Endothelial cell of umbilical vein (primary cell): Measurements from ENCODE around the gene PLEKHA6. TPM values are rescaled to one million over a fixed set of nuclear protein-coding genes. Genes with fewer than 3 reads are reported as not detected.

Experiments
- BruUV-seq: library from RNA; stranded (reverse); fragments of 400-500 nt; replicated peaks from 2 replicates; lab custom pipeline; 2021; lab: Mats Ljungman, UMichigan
- CTCF ChIA-PET: fragments of 300-600, 350-600 bp; sonication (Branson Sonifier 250); formaldehyde crosslinking; loops from one replicate; lab custom pipeline; 2021; ENCODE audit warnings: antibody characterized with exemption, inconsistent platforms; lab: Charles Lee
- POLR2A ChIA-PET: fragments of 300-600, 350-600 bp; sonication (Branson Sonifier 250); formaldehyde crosslinking; loops from one replicate; lab custom pipeline; 2021; ENCODE audit warnings: antibody characterized with exemption, inconsistent platforms; lab: Charles Lee
- DNase-seq: peaks from one replicate; pipeline ENCODE4 v3.0.0-alpha.2; 2011; ENCODE audit warnings: low read depth, low spot score
- FAIRE-seq: peaks from 2 replicates; lab custom pipeline; 2011; peaks lifted over from hg19 to GRCh38; lab: Jason Lieb, UNC
- H2AFZ ChIP-seq: 2 replicates; pipeline ENCODE4 v1.6.0; 2012; ENCODE audit warnings: low read depth, low read length, control low read depth, inconsistent platforms
- H3K27ac ChIP-seq: 2 replicates; pipeline ENCODE4 v1.5.1; 2011; ENCODE audit warnings: low read depth, mild to moderate bottlenecking, control low read depth, low read length, moderate library complexity; ENCODE audit not compliant: insufficient read depth
- H3K27me3 ChIP-seq, 2 experiments: 2 replicates each; pipeline versions ENCODE4 v1.6.0 to v1.6.1; 2011; ENCODE audit warnings: low read length in 2 of 2, mixed read lengths in 1 of 2; ENCODE audit not compliant: control insufficient read depth in 2 of 2, insufficient read depth in 2 of 2
- H3K36me3 ChIP-seq, 2 experiments: 2 replicates in 1 of 2; 3 replicates in 1 of 2; pipeline ENCODE4 v1.5.1; 2011; ENCODE audit warnings: low read length in 2 of 2, mild to moderate bottlenecking in 1 of 2, moderate library complexity in 1 of 2; ENCODE audit not compliant: control insufficient read depth in 2 of 2, insufficient read depth in 2 of 2; ENCODE audit errors: extremely low read depth in 1 of 2
- H3K4me1 ChIP-seq: 3 replicates; pipeline ENCODE4 v1.5.1; 2011; ENCODE audit warnings: mild to moderate bottlenecking, low read length; ENCODE audit not compliant: control insufficient read depth, insufficient read depth; ENCODE audit errors: extremely low read depth
- H3K4me2 ChIP-seq: 2 replicates; pipeline ENCODE4 v1.6.1; 2011; ENCODE audit warnings: low read length, control low read depth, mixed read lengths; ENCODE audit not compliant: insufficient read depth
- H3K4me3 ChIP-seq, 3 experiments: fragments of 200-600 bp in 1 of 3; sonication (generic), shearing (Covaris generic) in 1 of 3; replicated peaks in 1 of 3; 2 replicates each; pipeline ENCODE4 v1.5.1; 2011 to 2016; ENCODE audit warnings: control low read depth in 3 of 3, low read length in 3 of 3, mild to moderate bottlenecking in 2 of 3, inconsistent platforms in 1 of 3, low read depth in 1 of 3, moderate library complexity in 1 of 3; ENCODE audit not compliant: insufficient read depth in 1 of 3
- H3K79me2 ChIP-seq: 2 replicates; pipeline ENCODE4 v1.6.0; 2012; ENCODE audit warnings: low read length, inconsistent platforms; ENCODE audit not compliant: control insufficient read depth, insufficient read depth
- H3K9ac ChIP-seq: replicated peaks from 2 replicates; pipeline ENCODE3; 2011; ENCODE audit warnings: low read length, control low read depth; ENCODE audit not compliant: insufficient read depth; ENCODE audit errors: extremely low read depth
- H3K9me1 ChIP-seq: replicated peaks from 3 replicates; pipeline ENCODE4 v1.6.0; 2011; ENCODE audit warnings: mild to moderate bottlenecking, low read length; ENCODE audit not compliant: control insufficient read depth, insufficient read depth; ENCODE audit errors: extremely low read depth
- H3K9me3 ChIP-seq: replicated peaks from 2 replicates; pipeline ENCODE4 v1.5.1; 2012; ENCODE audit warnings: low read length, inconsistent platforms; ENCODE audit not compliant: control insufficient read depth, insufficient read depth
- H4K20me1 ChIP-seq: replicated peaks from 2 replicates; pipeline ENCODE3; 2011; ENCODE audit warnings: mild to moderate bottlenecking, low read length; ENCODE audit not compliant: control insufficient read depth, insufficient read depth; ENCODE audit errors: extremely low read depth
- EZH2 ChIP-seq: IDR thresholded peaks from 2 replicates; pipeline ENCODE4 v1.6.1; 2012; ENCODE audit warnings: borderline replicate concordance, low read depth, mild to moderate bottlenecking, moderate library complexity, low read length, inconsistent platforms; ENCODE audit not compliant: severe bottlenecking
- FOS ChIP-seq: IDR thresholded peaks from 2 replicates; pipeline ENCODE4 v1.6.1; 2011; ENCODE audit warnings: mild to moderate bottlenecking, low read length, moderate library complexity, borderline replicate concordance; ENCODE audit not compliant: insufficient read depth
- GATA2 ChIP-seq: IDR thresholded peaks from 2 replicates; pipeline ENCODE4 v1.7.0; 2011; ENCODE audit warnings: low read depth, mild to moderate bottlenecking, moderate library complexity, mixed read lengths, low read length; ENCODE audit not compliant: insufficient read length, insufficient read depth
- JUN ChIP-seq: IDR thresholded peaks from 2 replicates; pipeline ENCODE4 v1.6.1; 2011; ENCODE audit warnings: borderline replicate concordance, low read depth; ENCODE audit not compliant: insufficient read length, insufficient read depth
- MAX ChIP-seq: IDR thresholded peaks from 2 replicates; pipeline ENCODE4 v1.6.1; 2011; ENCODE audit not compliant: insufficient read depth, insufficient read length
- MYC ChIP-seq: IDR thresholded peaks from one replicate; pipeline ENCODE4 v1.6.1; 2011; ENCODE audit warnings: mild to moderate bottlenecking, low read depth, low read length
- POLR2A ChIP-seq: IDR thresholded peaks from 2 replicates; pipeline ENCODE4 v1.6.1; 2012; ENCODE audit warnings: low read depth, mild to moderate bottlenecking, control low read depth, low read length
- POLR2AphosphoS5 ChIP-seq: IDR thresholded peaks from 2 replicates; pipeline ENCODE4 v1.6.1; 2012; ENCODE audit warnings: low read depth, mild to moderate bottlenecking, control low read depth, low read length, moderate library complexity; ENCODE audit not compliant: insufficient read depth
- dilution Hi-C: fragments of 300-500 bp; cut with MboI; formaldehyde crosslinking; loops from one replicate; pipeline ENCODE4 v1.15.0; 2019; ENCODE audit warnings: low sequenced_read_pairs; ENCODE audit not compliant: extremely low pct_ligation_motif_present
- intact Hi-C: fragments of 100-400 bp; cut with micrococcal nuclease; formaldehyde crosslinking; loops from one replicate; pipeline ENCODE4 v1.10.0; 2022
- polyA plus RNA-seq, 4 experiments: library from polyadenylated mRNA; depleted of rRNA in 3 of 4; stranded (reverse) in 3 of 4; unstranded in 1 of 4; fragments of >200 nt; gene quantifications; 2 replicates each; pipeline versions ENCODE4 v1.2.1 to v1.2.3, GENCODE V29; 2011 to 2012; ENCODE audit warnings: missing spikeins in 1 of 4
- total RNA-seq: library from RNA; stranded (reverse); gene quantifications from 2 replicates; pipeline ENCODE4 v1.2.3, GENCODE V29; 2021
- TF ChIP-seq, protein P1 (sequence below), 2 donors: IDR thresholded peaks; 1 replicate in 1 of 2; 2 replicates in 1 of 2; pipeline ENCODE4 v1.5.1; 2011; ENCODE audit warnings: low read length in 2 of 2, mild to moderate bottlenecking in 2 of 2, moderate library complexity in 2 of 2, control low read depth in 1 of 2, inconsistent platforms in 1 of 2, low read depth in 1 of 2; ENCODE audit not compliant: insufficient read depth in 1 of 2; ENCODE audit errors: extremely low read depth in 1 of 2

The PLEKHA6 gene
- total and polyA plus RNA-seq, 2 donors (not counting 3 experiments of a cell fraction or from before 2014, with no cell fraction given), result 2.1 to 15.0 TPM

DNA sequence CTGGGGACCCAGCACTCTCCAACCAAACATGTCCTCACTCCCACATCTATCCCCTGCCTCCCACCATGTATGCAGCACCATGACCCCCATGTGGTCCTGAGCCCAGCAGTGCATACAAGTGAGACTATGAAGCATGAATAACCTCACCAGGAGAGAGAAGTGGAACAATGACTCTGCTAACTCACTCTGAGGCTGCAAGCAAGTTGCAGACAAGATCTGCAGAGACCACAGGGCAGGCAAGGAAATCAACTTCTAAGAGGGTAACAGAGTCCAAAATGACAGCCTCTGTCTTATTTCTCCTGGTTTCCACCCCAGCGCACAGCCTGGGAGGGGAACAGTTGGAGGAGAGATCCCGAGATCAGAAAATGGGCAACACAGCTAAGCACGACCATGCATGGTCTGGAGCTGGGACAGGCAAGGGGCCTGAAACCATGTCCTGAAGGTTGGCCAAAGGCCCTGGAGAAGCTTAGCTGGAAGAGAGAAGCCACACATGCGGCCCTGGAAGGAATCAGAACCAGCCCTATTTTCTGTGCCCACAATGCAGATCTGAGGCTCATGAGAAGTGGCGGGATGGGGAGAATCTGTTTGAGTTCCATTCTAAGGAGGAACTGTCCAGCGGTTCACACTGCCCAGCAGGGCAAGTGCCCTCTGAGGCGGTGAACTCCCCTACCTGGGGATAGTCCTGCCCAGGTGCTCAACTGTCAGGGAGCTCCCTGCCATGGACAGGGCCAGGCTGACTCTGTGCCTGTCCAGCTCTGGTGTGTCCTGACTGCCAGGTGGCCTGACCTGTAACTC is 181.0 kb downstream of the PLEKHA6 start:
- H2AFZ ChIP-seq, result no peak overlapping the region
- no peak overlapping the region for H3K9ac ChIP-seq
- no peak overlapping the region for H3K27ac ChIP-seq
- H3K4me3 ChIP-seq, result no peak overlapping the region
- no peaks in the 10 kb centered on the region for H3K9me3 ChIP-seq
- H4K20me1 ChIP-seq, result no peaks in the 10 kb centered on the region
- dilution Hi-C loops, result no loop called here
- no peaks in the 10 kb centered on the region for H3K9me1 ChIP-seq
- no peaks in the 10 kb centered on the region for H3K79me2 ChIP-seq
- DNase-seq (no peak), FAIRE-seq (no peak)
- BruUV-seq, result no TSS peak
- no peaks in the 10 kb centered on the region for H3K36me3 ChIP-seq
- CTCF ChIA-PET, result interaction anchor here (1.1 to 26.7 kb wide), 3 partner anchors 9 to 24 kb away, joined by 3 to 770 read pairs (median 3); no protein-coding TSS in a partner anchor
- no peak overlapping the region for H3K4me2 ChIP-seq
- peaks cover 7% of the 10 kb centered on the region for H3K4me1 ChIP-seq
- H3K27me3 ChIP-seq, result no peaks in the 10 kb centered on the region
- TF ChIP-seq, protein P1, sequence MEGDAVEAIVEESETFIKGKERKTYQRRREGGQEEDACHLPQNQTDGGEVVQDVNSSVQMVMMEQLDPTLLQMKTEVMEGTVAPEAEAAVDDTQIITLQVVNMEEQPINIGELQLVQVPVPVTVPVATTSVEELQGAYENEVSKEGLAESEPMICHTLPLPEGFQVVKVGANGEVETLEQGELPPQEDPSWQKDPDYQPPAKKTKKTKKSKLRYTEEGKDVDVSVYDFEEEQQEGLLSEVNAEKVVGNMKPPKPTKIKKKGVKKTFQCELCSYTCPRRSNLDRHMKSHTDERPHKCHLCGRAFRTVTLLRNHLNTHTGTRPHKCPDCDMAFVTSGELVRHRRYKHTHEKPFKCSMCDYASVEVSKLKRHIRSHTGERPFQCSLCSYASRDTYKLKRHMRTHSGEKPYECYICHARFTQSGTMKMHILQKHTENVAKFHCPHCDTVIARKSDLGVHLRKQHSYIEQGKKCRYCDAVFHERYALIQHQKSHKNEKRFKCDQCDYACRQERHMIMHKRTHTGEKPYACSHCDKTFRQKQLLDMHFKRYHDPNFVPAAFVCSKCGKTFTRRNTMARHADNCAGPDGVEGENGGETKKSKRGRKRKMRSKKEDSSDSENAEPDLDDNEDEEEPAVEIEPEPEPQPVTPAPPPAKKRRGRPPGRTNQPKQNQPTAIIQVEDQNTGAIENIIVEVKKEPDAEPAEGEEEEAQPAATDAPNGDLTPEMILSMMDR (IDR thresholded peaks at IDR 0.05; ENCODE audit: extremely low read depth in 1 of 2, insufficient read depth in 1 of 2, low read depth in 1 of 2, low read length in 2 of 2), result no peak
- no peak for TF ChIP-seq POLR2A
- TF ChIP-seq JUN, result no peak
- TF ChIP-seq MYC, result no peak
- TF ChIP-seq MAX, result no peak
- no peak for TF ChIP-seq POLR2AphosphoS5
- TF ChIP-seq GATA2, result no peak
- TF ChIP-seq FOS, result no peak
- no peak for TF ChIP-seq EZH2
- POLR2A ChIA-PET, result no interaction called here
- intact Hi-C loops, result no loop called here
